Stimulated activated CD8-positive, alpha-beta memory T cell treated with anti-CD3 and anti-CD28 coated beads, Interleukin-2, amount 100 ng/mL, for 48 hours (primary cell): ENCODE measurements around the gene SLC25A5.
"Not testable (repeated sequence)": the region's sequence is repeated elsewhere in the genome, so short reads cannot be mapped to it uniquely, and the experiment has no call there.

Experiments used
- DNase-seq, 2 donors: peaks; one replicate each; pipeline ENCODE4 v3.0.0-alpha.2; 2020; ENCODE audit warnings: low read depth in 2 of 2

Gene SLC25A5

DNA sequence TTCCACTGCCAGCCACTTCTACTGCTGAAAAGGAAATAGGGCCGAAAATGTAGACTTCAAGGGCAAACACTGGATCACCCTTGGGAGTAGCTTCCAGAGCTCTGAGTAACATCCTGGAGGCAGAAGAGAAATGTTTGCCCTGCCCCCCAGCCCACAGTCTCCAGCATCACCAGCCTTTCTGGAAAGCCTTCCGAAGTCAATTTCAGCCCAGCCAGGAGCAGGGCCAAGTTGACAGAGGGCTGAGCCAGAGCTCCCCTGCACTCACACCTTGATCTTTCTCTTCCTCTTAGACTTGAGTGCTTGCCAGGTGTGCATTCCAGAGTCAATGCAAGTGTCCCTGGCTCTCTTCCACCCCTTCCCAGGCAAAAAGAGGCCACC lies 35.2 kb downstream of the SLC25A5 start:
- DNase-seq = no peak

DNA sequence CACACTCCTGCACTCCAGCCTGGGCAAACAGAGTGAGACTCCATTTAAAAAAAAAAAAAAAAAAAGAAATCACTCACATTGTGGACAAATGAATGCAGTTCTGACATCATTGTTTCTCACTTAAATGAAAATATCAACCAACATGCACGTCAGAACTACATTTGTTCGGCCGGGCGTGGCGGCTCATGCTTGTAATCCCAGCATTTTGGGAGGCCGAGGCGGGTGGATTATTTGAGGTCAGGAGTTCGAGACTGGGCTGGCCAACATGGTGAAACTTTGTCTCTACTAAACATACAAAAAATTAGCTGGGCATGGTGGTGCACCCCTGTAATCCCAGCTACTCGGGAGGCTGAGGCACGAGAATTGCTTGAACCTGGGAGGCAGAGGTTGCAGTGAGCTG lies 36.9 kb downstream of the SLC25A5 start:
- DNase-seq = not testable (repeated sequence)

DNA sequence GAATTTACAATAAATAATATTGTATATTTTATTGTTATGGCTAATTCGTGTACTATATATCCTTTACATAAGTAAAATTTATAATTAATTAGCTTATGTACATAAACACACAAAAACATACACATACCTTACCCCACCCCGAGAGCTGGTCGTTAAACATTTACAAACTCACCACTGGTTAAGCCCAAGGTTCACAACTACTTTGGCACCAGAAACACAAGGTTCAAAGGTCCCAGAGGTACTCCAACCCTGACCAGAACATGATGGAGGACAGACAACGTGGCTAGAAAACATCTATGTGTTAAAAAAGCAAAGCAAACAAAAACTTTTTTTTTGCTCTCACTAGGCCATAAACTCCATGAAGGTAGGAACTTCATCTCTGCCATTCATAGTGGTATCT lies 37.7 kb downstream of the SLC25A5 start:
- no peak for DNase-seq

DNA sequence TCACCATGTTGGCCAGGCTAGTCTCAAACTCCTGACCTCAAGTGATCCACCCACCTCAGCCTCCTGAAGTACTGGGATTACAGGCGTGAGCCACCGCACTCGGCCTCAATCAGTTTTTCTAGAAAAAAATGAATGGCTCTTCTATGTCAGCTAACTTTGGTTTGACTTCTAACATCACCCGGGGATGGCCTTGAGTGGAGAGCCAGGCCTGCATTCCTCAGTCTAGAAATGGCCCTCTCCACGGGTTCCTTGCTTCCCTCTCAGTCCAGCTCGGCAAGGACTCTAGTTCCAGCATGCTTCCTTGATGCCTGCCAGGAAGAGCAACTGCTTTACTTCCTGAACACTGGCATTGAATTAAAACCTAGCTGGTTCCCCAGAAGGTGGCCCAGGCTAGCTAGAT lies 39.0 kb downstream of the SLC25A5 start:
- DNase-seq = no peak

DNA sequence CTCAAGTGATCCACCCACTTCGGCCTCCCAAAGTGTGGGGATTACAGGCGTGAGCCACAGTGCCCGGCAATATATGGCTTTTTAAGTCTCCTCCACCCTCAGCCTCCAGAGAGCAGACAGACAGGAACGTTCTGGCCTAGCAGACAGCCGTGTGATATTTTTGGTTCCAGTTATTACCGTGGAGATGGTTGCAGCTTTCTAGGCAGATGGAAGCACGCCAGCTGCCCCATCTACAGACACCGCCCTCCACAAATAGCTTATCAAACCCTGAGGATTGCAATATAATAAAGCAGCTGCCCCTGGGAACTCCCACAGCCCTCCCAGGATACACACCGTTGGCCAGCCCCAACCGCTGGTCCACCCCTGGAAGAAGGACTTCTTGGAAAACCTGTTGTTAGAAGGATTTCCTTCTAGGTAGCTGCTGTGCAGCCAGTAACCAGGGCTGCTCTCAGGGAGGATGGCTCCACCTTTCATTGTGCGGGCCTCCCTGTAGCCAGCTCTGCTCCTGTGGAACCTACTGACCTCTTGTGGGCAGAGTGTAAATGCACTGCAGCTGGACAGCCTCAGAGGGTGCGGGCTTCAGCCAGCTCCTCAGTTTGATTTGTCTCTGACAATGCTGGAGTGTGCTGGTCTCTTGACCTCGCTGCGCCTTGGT lies 44.0 kb downstream of the SLC25A5 start:
- DNase-seq = no peak

DNA sequence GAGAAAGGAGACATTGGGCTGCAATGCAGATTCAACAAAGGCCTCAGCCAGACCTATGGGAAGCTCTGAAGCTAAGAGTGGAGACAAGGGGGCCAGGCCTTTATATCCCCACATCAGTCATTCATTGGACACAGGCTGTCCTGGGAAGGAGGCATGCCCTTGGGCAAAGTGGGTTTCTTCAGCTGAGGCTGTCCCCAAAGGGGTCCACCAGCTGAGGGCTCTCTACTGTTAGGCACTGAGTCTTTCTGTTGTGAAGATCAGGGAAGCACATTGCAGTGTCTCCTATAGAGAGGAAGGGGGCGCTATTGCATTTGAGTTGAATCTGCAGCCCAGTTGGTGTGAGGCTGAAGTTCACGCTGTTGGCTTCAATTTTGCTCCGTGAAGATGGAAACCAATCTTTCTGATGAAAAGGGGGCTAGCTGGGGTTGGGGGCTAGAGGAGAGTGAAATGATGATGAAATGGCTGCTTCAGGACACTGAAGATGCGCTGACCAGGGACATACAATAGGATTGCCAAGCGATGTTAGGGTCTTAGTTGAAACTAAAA lies 48.0 kb downstream of the SLC25A5 start:
- no peak for DNase-seq

DNA sequence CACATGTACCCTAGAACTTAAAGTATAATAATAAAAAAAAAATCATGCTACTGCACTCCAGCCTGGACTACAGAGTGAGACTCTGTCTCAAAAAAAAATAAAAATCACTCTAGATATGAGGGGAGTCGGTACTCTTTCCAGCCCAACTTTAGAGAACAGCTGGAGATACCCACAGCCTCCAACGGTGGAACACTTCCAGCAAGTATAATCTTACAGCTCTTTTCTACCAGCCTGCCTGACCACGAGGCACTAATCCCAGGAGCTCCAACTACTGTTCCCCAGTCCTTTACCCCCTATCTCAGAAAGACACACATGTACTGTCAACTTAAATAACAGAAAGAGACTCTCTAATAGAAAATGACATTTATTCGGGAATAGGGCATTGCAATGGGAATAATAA lies 50.1 kb downstream of the SLC25A5 start:
- DNase-seq = no peak
